LNCaP clone FGC (cell line): ENCODE data around the gene PHC3.

Source experiments
- DNase-seq: peaks from one replicate; pipeline ENCODE4 v3.0.0-alpha.2; 2011; ENCODE audit warnings: low read depth
- H3K4me3 ChIP-seq: 2 replicates; pipeline ENCODE4 v1.5.1; 2011; ENCODE audit warnings: mild to moderate bottlenecking, low read depth, low read length, control low read depth
- CTCF ChIP-seq: IDR thresholded peaks from 2 replicates; pipeline ENCODE4 v1.5.1; 2012; ENCODE audit warnings: mild to moderate bottlenecking; ENCODE audit not compliant: control insufficient read depth, insufficient read depth; ENCODE audit errors: extremely low read depth

PHC3 gene

GRCh38 chr3:170149016-170149415, 32.5 kb downstream of the PHC3 start:
- no peak overlapping the region for H3K4me3 ChIP-seq
- no peak for DNase-seq
- no peak for TF ChIP-seq CTCF

- H3K4me3 ChIP-seq: no peak overlapping the region
- no peak for DNase-seq
- TF ChIP-seq CTCF: no peak
These were observed 36.3 kb downstream of the PHC3 start for GRCh38 chr3:170145278-170145677.

- H3K4me3 ChIP-seq: no peak overlapping the region
- DNase-seq: no peak
- no peak for TF ChIP-seq CTCF
These were observed 37.1 kb downstream of the PHC3 start for GRCh38 chr3:170144437-170144843.

DNA sequence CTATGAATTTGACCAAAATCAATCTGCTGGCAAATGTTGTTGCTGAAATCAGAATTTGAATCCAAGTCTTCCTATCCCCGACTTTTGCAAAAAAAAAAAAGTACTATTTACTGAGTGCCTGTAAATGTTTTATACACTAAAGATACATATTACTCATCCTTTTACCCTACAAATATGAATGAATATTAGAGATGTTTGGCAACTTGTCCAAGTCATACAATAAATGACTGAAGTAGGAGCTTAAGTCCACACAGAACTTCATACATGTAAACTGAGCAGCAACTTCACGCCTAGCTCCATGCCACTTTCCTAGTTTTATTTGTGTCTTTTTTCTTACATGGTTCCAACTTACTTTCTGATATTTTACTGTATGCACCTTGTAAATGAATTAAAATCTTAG, 39.2 kb downstream of the PHC3 start:
- TF ChIP-seq CTCF: no peak
- H3K4me3 ChIP-seq: no peak overlapping the region
- DNase-seq: peak; percentile 72

- no peak for DNase-seq
- TF ChIP-seq CTCF: no peak
- no peak overlapping the region for H3K4me3 ChIP-seq
These were observed 43.5 kb downstream of the PHC3 start for GRCh38 chr3:170137986-170138385.

GRCh38 chr3:170132335-170132734, 49.2 kb downstream of the PHC3 start:
- TF ChIP-seq CTCF: no peak
- DNase-seq: no peak
- H3K4me3 ChIP-seq: no peak overlapping the region

DNA sequence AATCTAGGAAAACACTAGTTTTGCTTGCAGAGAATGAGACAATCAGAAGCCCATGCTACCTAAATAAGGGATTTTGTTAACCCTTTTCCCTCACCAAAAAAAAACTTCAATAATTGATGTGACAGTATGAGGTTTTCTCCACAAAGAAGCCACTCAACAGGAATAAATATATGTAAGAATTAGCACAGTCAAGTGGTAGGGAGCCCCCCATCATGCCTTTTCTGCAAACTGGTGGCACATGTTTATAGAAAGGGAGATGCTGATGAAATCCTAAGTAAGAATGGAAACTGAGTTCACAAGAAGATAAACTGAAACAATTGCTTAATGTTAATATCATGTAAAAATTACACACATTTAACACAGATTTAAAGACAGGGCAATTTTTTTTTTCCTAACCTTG, 51.0 kb downstream of the PHC3 start:
- TF ChIP-seq CTCF: no peak
- no peak for DNase-seq
- H3K4me3 ChIP-seq: no peak overlapping the region
